CD4-positive, alpha-beta T cell treated with Interleukin-2 at 100 ng/mL for 4 hours (primary cell): ENCODE data around the gene DTL.
"Not testable (repeated sequence)": the region's sequence is repeated elsewhere in the genome, so short reads cannot be mapped to it uniquely, and the experiment has no call there.

ENCODE experiments used
- DNase-seq: peaks from one replicate; pipeline ENCODE4 v3.0.0-alpha.2; 2020; ENCODE audit warnings: low spot score

Gene DTL, protein sequence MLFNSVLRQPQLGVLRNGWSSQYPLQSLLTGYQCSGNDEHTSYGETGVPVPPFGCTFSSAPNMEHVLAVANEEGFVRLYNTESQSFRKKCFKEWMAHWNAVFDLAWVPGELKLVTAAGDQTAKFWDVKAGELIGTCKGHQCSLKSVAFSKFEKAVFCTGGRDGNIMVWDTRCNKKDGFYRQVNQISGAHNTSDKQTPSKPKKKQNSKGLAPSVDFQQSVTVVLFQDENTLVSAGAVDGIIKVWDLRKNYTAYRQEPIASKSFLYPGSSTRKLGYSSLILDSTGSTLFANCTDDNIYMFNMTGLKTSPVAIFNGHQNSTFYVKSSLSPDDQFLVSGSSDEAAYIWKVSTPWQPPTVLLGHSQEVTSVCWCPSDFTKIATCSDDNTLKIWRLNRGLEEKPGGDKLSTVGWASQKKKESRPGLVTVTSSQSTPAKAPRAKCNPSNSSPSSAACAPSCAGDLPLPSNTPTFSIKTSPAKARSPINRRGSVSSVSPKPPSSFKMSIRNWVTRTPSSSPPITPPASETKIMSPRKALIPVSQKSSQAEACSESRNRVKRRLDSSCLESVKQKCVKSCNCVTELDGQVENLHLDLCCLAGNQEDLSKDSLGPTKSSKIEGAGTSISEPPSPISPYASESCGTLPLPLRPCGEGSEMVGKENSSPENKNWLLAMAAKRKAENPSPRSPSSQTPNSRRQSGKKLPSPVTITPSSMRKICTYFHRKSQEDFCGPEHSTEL

DNA sequence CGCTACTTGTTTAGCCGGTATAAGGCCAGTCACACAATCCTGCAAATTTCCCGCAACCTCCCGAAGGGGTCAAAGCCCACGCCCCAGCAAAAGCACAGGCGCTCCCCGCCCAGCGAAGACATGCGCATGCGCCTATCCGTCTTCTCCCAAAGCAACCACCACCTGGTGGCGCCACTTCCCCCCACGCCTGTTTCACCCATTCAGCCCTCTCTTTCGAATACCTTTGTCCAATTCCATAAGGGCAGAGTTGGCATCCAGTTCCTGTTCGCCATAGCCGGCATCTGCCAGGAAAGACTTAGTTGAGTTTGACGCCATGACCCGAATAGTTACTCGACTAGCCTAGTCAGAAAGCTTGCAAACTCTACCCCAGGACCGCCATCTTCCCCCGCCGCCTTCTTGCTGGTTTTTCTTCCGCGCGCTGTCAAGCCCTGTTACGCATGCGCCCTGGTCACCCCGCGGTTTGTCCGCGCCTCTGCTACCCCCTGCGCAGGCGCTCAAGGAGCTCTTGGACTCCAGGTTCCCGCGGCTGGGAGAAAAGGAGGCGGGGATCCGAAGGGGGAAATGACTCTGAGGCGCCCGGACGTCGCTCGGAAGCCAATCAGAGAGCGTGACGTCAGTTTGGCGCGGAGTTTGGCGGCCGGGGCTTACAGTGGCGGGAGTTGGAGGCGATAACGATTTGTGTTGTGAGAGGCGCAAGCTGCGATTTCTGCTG, at the start of gene DTL, which contains the start of gene INTS7:
TSS of gene DTL (plus strand) at position 626 of the 712 bp plus-strand sequence. CDS start 143 bp downstream, outside the sequence.
TSS of gene INTS7 (minus strand) at position 435 of the 712 bp plus-strand sequence. CDS start at position 315, 120 bp downstream.
- DNase-seq, result peak; percentile 99

DNA sequence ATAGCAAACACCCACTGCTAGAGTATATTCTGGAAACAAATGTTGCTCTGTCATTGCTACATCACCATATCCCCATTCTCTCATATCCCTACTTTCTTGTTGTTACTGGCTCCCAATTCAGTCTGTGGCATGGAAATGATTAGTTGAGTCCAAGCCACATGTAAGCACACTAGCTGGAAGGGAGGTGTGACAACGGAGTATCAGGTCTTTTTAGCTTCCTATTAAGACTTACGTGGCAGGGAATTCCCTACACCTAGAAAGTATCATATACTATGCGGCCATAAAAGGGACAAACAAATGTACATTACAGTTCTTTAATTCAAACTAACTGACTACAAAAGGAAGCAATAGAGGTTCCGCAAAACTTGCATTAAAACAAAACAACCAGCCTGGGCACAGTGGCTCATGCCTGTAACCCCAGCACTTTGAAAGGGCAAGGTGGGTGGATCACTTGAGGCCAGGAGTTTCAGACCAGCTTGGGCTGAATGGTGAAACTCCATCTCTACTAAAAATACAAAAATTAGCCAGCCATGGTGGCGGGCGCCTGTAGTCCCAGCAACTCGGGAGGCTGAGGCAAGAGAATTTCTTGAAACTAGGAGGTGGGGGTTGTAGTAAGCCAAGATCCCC, 48.8 kb upstream of the DTL start:
- DNase-seq, result no peak

DNA sequence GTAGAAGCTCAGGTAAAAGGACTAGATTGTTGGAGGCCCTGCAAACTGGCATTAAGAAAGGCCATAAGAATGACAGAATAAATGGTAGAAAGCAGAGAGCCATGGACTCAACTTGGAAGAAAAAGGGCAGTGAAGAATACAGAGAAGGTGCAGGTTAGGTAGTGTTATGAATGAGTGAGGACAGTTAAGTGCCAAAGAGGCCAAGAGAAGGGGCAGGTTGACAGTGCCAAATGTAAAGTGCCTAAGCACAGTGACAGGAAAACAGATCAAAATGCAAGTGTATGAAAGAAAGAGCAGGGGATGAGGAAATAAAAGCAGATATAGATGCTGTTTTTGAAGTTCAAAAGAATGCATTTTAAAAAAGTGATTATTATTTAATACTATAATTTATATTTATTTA, 43.9 kb upstream of the DTL start:
- no peak for DNase-seq

DNA sequence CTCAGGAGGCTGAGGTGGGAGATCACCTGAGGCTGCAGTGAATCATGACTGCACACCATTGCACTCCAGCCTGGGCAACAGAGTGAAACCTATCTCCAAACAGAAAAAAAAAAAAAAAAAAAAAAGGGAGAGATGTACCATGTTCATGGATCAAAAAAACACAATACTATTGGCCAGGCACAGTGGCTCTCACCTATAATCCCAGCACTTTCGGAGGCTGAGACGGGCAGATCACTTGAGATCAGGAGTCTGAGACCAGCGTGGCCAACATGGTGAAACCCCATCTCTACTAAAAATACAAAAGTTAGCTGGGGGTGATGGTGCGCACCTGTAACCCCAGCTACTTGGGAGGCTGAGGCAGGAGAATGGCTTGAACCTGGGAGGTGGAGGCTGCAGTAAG, 38.1 kb upstream of the DTL start:
- DNase-seq, result not testable (repeated sequence)

DNA sequence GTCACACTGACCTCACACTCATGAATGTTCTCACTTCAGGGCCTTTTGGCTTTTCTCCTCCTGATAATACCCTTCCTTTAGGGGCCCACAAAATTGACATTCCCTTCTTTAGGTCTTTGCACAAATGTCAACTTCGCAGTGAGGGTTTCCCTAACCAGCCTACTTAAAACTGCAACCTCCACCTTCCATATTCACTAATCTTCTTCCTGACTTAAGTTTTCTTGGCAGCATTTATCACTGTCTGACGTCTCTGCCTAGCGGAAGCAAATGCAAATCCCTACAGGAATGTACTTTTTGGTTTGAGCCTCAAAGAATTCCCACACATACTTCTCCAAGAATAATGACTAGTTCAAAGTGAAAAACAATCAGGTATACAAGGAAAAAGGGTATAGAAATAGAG, 33.0 kb upstream of the DTL start:
- no peak for DNase-seq

DNA sequence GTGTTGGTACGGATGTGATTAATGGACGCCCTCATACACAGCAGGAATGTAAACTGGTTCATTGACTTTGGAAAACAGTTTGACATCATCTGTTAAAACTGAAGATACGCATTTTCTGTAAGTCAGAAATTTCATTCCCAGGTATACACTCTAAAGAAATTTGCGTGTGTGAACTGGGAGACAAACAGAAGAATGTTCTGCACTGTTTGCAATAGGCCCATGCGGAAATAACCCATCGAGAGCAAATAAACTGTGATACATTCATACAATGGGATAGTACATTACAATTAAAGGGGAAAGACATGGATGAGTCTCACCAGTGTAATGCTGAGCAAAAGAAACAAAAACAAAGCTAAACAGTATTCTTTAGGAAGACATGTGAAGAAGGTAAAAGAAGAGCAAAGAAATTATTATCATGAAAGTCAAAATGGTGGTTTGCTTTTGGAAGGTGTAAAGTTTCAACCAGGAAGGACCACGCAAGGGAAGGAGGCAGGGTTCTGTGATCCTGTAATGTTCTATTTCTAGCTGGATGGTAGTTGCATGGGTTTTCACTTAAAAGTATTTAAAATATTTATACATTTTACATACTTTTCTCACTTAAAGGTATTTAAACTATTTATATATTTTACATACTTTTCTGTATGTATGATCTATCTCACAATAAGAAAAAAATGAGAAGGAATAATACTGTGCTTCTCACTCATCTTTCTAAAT, 30.5 kb upstream of the DTL start:
- no peak for DNase-seq

DNA sequence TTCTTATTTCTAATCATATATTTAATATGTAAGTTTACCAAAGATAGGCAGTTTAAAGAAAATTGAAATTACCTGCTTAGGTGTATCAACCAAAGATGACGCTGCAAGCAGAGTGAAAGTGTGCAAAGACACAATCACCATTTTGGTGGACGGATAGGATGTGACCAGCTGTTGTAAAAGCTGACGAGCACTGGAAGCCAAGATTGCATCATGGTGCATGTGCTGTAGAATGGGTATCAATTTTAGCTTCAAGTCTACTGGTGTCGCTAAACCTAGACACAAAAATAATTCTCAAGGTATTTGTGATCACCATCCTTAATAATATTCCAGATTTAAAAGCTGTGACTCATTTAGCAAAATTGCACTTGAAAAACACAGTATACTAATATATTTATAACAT, 28.4 kb upstream of the DTL start:
- no peak for DNase-seq

DNA sequence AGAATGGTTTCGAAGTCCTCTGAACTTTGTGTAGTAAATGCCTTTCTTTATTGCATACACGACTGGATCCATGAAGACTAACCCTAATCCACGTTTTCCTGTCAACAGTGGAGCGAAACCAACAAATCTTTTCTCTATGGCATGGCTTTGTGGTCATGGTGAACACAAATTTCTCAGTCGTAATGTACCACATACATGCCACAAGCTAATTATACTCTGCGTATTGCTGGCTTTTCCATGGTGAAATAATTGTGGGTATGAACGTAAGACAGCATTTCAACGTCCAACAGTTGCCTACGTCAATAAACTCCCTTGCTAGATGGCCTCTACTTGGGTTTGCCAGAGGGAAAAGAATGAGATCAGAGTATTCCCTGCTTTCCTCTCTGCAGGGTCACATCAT, 27.7 kb upstream of the DTL start:
- no peak for DNase-seq

DNA sequence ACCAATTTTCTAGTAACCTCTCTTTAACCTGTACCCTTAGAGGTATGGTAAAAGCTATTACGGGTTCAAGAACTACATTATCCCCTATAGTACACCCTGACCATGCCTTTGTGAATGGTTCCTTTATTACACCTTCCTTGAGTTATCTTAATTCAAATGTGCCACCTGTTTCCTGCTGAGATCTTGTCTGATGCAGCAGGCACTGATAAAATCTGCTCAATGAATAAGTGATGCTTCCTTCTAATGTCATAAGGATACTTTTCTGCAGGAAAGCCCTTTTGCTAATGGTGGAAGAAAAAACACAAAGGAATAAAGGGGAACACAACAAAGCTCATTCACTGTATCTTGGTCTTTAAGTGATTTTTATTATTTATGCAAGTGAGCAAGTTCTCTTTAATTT, 26.0 kb upstream of the DTL start:
- no peak for DNase-seq

DNA sequence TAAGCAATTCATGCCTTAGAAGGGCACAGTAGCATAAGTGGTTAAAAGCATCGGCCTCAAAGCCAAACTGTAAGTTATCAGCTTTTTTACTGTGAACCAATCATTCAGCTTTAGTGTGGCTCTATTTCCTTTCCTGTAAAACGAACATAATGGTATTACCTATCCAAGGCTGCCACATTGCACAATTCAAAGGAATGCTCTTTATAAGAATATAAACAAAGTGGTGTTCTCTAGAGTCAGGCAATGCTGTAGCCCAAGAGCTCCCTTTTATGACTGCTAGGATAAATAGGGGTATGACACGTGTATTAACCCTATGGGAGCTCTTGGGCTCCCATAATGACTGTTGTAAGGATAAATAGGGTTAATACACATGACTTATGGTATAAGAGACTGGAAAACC, 25.5 kb upstream of the DTL start:
- no peak for DNase-seq

DNA sequence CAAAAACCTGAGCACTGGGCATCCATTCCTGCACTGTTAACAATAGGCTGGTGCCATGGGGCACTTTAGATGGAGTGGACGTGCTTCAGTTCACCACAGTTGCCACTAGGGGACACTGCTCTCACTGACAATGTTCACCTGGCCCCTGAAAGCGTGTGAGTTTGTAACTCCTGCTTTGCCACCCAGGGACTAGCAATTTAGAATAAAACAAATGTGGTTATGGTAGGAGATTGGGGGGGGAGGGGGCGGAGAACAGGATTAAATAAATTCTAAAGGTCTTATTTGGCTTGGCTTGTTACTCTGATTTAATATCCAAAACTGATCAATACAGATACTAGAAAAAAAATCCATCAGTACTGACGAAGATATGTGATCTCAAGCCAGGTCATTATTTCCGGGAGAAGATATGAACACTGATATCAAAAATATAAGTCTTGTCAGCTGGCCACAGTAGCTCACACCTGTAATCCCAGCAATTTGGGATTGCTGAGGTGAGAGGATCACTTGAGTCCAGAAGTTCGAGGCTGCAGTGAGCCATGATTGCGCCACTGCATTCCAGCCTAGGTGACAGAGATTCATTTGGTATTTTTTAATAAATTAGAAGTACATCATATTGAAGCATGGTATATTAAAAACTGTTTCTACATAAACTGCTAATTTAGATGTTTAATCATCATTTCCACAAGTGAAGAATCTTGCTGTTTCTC, 23.4 kb upstream of the DTL start:
- peak; percentile 76 for DNase-seq

DNA sequence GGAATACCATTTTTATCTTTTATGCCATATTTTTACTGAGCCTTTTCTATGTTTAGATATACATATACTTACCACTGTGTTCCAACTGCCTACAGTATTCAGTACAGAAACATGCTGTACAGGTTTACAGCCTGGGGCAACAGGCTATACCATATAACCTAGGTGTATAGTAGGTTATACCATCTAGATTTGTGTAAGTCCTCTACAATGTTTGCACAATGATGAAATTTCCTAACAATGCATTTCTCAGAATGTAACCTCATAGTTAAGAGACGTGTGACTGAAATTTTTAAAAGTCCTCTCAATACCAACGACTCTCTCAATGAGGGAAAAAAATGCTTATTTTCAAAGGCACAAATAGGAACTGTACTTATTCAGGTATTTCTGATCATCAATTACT, 21.9 kb upstream of the DTL start:
- no peak for DNase-seq

DNA sequence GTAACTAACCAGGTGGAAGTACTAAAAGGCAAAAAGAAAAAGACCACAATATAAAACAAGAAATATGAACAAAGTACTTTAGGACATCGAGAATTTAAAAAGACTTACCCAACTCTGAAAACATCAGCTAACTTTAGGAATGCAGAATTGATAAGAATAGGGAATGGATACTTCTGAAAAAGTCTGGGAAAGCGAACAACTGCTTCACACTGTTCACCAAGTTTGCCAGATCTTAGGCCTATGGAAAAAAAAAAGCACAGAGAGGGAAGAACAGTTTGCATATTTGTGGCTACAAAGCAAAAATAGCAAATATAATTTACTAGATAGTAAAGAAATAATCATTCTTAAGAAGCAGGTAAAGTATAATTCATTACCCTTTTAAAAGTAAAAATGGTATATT, 14.6 kb upstream of the DTL start:
- no peak for DNase-seq

DNA sequence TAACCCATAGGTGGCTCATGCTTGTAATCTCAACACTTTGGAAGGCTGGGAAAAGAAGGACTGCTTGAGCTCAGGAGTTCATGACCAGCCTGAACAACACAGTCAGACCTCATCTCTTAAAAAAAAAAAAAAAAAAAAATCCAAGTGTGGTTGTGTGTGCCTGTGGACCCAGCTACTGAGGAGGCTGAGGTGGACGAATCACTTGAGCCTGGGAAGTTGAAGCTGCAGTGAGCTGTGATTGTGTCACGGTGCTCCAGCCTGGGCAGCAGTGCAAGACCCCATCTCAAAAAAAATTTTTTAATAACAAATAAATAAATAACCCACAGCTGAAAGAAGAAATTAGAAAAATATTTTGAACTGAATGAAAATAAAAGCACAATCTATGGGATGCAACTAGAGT, 14.0 kb upstream of the DTL start:
- DNase-seq, result no peak

DNA sequence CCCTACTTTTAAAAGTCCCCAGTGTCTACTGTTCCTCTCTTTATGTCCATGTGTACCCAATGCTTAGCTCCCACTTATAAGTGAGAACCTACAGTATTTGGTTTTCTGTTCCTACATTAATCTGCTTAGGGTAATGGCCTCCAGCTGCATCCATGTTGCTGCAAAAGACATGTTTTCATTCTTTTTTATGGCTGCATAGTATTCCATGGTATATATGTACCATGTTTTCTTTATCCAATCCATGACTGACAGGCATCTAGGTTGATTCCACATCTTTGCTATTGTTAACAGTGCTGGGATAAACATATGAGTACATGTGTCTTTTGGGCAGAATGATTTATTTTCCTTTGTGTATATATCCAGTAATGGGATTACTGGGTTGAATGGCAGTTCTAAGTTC, 12.6 kb upstream of the DTL start:
- not testable (repeated sequence) for DNase-seq

DNA sequence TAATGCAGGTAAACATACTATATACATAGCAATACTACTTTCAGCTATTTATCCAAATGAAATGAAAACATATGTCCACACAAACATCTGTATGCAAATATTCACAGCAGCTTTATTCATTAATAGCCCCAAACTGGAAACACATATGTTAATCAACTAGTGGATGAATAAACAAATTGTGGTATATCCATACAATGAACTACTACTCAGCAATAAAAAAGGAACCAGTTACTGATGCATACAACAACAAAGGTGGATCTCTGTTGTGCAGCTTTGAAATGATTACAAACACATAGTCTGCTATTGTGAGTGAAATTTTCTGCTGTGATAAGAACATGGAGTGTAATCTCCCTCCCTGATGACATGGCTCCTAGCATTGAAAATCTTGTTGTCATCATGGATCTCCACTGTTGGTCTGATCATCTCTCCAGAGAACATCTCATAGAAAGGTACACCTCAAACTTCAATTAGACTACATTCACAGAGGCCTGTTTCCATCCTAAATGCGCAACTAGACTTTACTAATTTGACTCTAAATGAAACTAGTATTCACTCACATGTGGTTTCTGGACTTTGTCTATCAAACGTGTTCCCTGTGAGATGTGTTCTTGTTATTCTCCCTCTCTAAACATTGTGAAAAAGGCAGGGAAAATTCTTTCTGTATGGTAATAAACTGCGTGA, 10.9 kb upstream of the DTL start:
- DNase-seq, result no peak

DNA sequence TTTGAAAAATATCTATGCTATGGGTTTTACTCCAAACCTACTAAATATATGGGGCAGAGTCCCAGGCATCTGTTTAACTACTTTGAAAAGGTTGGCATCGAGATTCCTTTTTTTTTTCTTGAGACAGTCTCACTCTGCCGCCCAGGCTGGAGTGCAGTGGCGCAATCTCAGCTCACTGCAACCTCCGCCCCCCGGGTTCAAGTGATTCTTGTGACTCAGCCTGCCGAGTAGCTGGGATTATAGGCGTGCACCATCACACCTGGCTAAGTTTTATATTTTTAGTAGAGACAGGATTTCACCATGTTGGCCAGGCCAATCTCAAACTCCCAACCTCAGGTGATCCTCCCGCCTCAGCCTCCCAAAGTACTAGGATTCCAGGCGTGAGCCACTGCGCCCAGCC, 7.8 kb upstream of the DTL start:
- DNase-seq, result not testable (repeated sequence)

DNA sequence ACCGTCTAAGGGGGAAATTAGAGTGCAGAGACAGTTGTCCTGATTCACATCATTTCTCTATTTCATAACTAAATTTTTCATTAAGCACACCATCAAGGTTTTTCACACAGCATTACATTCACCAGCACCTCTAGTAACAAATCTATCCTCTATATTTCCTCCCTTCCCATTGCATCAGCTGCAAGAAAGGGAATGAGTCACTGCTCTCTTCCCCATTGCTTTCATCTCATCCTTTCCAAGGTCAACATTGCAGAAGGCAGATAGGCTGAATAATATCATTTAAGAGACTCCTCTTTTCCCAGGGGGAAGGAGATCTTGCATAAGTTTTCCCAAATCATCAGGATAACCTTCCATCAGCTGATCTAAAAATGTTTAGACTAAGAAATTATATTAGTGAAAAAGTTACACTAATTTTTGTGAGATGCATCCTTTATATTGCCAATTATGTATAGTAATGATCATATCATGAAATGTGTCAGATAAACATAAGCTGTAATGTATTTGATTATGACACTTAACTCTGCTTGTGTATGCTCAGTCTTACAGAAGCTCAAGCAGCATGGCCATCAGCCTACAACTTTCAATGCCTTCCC, 4.5 kb upstream of the DTL start:
- no peak for DNase-seq

DNA sequence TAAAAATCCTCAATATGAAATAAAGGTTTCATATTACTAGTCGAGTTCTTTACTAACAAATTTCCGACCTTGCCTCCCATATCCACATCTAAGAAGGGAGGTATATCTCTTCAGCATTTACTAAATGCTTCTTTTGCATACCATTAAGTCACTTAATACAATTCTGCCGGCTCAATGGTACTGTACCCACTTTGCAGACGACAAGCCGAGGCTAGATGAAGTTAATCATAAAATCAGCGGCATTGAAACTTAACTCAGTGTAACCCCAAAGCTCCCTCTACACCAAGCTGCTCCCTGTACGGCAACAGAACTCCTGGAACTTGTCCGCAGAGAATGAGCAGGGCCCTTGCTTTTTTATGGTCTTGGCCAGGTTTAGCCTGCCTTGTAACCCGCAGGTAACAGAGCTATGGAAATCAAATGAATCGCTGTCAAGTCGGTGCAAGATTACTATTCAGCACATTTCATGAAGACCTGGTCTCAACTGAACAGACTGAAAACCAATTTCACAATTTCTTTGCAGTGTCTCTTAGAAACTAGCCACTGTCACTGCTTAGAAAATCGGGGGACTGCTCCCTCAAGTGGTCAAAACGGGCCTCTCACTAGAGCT, 929 bp upstream of the DTL start:
- DNase-seq, result no peak
